Stimulated activated CD8-positive, alpha-beta memory T cell treated with anti-CD3 and anti-CD28 coated beads, Interleukin-7, amount 100 ng/mL, for 48 hours (primary cell): Measurements from ENCODE around the gene TTC27.
"Not testable (repeated sequence)": the region's sequence is repeated elsewhere in the genome, so short reads cannot be mapped to it uniquely, and the experiment has no call there.

Experiments
- DNase-seq, 2 donors: peaks; one replicate each; pipeline ENCODE4 v3.0.0-alpha.2; 2020; ENCODE audit warnings: low read depth in 1 of 2; ENCODE audit errors: extremely low read depth in 1 of 2

TTC27 gene

DNA sequence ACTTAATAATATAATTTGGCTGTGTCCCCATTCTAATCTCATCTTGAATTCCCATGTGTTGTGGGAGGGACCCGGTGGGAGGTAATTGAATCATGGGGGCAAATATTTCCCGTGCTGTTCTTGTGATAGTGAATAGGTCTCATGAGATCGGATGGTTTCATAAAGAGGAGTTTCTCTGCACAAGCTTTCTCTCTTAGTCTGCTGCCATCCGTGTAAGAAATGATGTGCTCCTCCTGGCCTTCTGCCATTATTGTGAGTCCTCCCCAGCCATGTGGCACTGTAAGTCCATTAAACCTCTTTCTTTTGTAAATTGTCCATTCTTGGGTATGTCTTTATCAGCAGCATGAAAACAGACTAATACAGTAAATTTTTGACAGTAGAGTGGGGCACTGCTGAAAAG, 216.4 kb downstream of the TTC27 start:
- DNase-seq, result no peak

DNA sequence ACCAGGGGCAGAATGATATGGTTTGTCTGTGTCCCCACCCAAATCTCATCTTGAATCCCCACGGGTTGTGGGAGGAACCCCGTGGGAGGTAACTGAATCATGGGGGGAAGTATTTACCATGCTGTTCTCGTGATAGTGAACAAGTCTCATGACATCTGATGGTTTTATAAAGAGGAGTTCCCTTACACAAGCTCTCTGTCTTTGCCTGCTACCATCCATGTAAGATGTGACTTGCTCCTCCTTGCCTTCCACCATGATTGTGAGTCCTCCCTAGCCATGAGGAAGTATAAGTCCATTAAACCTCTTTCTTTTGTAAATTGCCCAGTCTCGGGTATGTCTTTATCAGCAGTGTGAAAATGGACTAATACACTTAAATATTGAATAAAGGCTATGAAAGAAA, 218.4 kb downstream of the TTC27 start:
- not testable (repeated sequence) for DNase-seq

DNA sequence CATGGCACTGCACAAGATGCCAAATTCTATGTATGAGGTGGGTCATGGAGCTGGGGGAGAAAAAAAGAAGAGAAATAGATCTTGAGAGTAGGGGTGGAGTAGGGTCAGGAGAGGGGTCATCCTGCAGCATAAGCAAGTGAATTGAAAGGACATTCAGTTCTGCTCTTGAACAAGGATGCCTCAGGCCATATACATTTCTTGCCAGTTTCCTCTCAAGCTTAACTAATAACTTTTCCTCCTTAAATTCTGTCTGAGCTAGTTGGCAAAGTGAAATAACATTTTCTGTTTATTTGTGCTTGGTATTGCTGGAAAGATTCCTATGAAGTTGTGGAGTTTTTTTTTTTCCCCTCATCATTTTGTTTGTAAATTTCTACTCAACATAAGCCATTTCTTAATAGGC, 219.9 kb downstream of the TTC27 start:
- DNase-seq, result no peak

DNA sequence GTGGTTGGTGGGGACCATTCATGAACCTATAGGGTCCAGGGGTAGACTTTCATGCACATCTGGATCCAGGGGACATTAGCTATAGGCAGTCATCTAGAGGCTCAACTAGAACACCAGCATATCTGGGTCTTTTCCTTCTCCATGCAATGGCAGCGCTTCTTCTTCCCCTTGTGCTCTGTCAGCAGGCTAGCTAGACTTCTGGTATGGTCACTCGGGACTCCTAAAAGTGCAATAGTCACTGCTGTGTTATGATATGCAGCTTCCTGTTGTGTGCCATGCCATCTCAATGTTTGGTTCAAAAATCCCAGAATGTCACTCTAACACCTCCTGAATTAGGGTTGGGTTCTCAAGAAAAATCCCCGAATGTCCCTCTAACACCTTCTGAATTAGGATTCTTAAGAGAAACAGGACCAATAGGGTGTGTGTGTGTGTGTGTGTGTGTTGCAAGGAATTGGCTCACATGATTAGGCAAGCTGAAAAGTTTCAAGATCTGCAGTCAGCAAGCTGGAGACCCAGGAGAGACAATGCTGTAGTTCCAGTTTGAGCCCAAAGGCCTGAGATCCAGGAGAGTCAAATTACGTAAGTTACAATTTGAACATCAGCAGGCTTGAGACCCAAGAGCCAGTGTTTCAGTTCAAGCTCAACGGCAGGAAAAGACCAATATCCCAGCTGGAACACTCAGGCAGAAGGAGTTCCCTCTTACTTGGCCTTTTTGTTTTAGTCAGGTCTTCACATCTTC, 221.8 kb downstream of the TTC27 start:
- DNase-seq, result no peak

DNA sequence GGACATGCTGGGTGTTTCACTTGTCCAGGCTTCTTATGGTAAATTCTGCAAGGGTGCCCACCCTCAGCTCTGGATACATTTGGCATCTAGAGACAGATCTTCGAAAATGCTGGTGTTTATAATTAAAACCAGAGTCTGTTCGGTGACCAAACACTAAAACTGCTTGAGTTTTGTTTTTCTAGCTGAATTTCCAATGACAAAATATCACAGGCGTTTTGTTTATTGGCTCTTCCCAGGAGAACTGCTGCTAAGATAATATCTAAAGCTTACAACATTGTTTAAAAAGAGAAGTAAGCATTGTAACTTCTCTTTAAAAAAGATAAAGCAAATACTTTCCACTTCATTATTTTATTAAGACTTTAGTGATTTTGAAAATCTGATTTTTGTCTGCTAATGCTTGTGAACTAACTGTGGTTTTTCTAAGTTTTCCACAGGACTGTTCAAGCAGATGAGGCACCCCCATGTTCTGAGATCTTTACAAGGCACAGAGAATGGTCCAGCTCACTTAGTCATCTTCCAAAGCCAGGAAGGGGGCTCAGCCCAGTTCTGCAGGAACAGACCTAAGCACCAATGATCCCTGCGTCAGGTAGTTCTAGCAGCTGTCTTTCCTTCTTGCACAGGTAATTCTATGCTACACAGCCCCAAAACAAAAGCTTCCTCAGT, 224.1 kb downstream of the TTC27 start:
- no peak for DNase-seq

DNA sequence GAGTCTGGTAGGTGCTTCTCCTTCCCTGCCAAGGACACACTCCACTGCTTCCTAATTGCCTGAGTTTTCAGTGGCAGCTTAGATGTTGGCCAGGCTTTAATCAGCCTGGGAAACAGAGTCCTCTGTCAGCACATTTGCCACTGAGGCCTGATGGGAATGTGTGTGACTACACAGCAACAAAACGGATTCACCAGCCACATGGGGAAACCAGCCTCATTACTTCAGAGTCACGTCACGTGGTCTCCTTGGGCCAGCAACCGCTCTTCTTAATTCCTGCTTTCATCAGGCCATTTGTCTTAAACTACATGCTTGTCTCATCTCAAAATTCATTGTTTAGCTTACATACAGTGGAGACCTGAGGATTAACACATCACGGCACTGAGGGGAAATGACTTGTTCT, 225.0 kb downstream of the TTC27 start:
- no peak for DNase-seq

DNA sequence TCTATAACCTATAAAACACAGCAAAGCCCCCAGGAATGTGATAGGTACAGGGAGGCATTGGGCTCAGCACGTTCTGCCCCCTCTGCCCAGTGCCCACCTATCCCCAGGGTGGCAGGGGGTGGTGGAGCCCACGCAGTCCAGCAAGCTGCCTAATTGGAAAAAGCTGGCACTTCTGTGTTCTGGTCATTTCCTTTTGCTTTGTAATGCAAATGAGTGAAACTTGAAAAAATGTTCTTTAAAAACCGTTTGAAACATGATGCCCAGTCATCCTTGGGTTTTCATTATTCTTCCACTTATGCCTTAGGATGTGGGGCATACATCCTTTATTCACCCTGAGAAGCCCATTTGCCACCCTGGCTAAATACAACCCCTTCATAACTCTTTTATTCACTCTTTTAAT, 229.0 kb downstream of the TTC27 start:
- DNase-seq, result no peak

DNA sequence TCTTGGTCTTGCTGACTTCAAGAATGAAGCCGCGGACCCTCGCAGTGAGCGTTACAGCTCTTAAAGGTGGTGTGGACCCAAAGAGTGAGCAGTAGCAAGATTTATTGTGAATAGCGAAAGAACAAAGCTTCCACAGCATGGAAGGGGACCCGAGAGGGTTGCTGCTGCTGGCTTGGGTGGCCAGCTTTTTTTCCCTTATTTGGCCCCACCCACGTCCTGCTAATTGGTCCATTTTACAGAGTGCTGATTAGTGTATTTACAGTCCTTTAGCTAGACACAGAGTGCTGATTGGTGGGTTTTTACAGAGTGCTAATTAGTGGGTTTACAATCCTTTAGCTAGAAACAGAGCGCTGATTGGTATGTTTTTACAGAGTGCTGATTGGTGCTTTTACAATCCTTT, 230.9 kb downstream of the TTC27 start:
- no peak for DNase-seq

DNA sequence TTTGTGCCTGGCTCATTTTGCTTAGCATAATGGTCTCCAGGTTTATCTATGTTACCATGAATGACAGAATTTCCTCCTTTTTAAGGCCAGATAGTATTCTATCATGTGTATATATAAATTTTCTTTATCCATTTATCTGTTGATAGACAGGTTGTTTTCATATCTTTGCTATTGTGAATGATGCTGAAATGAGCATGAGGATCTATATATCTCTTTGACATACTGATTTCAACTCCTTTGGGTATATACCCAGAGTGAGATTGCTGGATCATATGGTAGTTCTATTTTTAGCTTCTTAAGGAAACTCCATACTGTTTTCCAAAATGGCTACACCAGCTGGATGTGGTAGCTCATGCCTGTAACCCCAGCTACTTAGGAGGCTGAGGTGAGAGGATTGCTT, 232.5 kb downstream of the TTC27 start:
- no peak for DNase-seq

DNA sequence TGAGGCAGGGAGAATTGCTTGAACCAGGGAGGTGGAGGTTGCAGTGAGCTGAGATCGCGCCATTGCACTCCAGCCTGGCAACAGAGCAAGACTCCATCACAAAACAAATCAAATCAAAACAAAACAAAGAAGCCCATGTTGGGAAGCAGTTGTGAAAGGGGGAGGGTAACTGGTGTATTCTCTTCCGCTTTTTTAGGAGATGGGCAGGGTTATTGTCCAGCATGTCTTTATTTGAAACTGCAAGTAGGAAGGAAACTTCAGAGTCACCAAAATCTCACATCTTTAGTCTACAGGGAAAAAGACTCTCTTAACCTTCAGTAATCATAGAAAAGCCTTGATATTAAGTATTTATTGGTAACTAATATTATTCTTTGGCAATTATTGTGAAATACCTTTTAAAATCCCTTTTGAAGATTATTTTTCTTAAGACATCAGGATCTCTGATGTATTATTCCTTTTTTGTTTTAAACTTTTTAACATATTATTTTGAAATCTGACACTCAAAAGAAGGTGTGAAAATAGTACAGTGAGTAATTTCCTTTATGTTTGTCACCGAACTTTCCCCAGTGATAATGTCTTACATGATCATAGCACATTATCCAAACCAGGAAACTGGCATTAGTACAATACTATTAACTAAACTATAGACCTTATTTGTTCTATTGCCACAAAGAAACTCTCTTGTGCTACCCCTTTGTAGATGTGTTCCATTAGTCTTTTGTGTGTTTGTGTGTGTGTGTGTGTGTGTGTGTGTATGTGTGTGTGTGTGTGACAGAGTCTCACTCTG, 234.6 kb downstream of the TTC27 start:
- no peak for DNase-seq

DNA sequence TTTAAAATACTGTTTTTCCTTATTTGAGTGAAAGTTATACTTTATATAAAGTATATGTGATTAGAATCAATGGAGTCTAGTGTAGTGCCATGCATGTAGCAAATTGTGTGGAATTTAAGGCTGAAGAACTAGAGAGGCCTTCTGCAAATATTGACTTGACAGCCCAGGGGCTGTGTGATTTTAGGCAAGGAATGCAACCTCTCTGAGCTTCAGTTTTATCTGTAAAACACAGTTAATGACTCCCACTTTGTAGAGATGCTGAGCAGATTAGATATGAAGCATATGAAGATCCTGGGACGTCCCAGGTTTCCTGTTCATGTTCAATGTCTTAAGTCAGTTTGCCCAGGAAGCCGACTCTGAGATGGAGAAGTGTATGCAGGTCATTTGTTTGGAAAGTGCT, 235.5 kb downstream of the TTC27 start:
- DNase-seq, result no peak

DNA sequence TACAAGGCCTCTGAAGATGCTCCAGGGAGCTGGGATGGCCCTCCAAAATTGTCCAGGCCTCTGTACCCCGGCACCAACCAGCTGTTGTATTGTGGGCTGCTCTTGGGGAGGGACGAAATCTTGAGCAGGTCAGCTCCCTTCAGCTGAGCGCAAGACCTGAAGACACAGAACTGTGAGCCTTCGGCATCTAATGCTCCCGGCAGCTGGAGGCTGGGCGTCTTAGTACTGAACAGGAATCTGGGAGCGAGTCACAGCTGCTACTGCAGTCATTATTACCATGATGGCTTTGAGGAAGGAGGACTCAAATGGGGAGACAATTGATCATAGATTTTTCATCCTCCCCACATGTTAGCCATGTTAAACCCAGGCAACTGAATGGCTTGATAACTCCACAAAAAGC, 236.0 kb downstream of the TTC27 start:
- no peak for DNase-seq

DNA sequence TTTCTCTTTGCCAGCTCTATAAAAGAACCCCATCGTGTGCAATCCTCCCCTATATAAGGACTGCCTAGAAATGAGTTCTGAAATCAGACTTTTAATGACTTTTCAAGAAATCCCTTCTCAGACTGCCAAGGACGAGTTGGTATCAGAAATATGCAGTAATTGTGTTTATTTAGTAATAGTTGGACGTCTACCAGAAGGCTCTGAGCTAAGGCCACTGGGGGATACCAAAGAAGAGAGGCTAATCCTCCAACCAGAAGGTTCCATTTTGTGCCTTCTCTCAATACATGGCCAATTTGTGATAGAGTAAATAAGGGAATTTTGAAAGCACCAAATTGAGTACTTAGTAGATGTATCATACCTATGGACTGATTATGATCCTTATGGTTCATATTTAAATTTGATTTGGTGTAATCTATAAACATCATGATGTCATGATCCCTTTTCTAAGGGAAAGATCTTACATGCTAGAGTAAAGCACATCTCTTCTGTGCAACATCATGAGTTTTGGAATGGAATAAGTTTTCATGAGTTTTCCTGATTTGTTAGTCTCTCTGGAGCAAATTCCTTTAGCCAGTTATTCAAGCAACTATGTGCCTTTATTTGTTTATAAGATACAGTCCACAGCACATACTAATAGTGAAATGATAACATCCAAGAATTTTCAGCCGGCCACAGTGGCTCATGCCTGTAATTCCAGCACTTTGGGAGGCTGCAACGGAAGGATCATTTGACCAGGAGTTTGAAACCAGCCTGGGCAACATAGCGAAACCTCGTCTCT, 236.7 kb downstream of the TTC27 start:
- DNase-seq, result no peak

DNA sequence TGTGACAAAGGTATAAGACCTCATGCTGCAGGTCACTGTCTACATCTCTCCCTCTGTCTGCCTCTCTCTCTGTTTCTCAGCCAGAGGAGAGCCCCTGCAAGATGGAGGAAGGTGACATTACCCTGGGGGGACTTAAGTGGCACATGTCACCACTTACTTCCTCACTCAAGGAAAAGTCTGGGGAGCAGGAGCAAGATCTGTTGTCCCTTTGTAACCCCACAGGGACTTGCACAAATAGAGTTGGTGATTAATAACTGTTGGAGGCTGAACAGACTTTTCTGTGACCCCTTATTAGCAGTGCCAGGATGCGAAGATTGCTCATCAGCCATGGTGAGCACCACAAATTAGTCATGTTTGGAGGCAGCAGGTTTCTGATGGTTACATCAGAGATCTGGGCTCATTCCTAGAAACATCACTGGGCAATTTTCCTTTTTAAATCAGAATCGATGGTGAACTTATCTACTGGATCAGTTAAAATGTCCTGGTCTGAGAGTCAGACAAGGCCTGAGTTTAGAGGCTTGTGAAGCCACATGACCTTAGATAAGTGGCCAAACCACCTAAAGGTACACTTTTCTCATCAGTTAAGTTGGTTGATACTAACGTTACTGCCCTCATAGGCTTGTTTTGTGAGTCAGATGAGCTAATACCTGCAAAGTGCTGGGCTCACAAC, 237.7 kb downstream of the TTC27 start:
- DNase-seq, result peak in 1 of 2 donors; percentile 11

DNA sequence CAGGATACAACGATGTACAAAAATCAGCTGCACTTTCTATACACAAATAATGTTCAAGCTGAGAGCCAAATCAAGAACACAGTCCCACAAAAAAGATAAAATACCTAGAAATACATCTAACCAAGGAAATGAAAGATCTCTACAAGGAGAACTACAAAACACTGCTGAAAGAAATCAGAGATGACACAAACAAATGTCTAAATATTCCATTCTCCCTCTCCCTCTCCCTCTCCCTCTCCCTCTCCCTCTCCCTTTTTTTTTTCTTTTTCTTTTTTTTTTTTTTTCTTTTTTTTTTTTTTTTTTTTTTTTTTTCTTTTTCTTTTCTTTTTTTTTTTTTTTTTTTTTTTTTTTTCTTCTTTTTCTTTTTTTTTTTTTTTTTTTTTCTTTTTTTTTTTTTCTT, 238.6 kb downstream of the TTC27 start:
- not testable (repeated sequence) for DNase-seq
